ENCODE data around the gene SNUPN. TPM values are rescaled to one million over a fixed set of nuclear protein-coding genes. Genes with fewer than 3 reads are reported as not detected.

Gene SNUPN
- 10 to 100 TPM; 28.4 to 31.0 (median 30.0) TPM for polyA plus RNA-seq (ENCODE audit: insufficient read length in 4 of 4)

DNA sequence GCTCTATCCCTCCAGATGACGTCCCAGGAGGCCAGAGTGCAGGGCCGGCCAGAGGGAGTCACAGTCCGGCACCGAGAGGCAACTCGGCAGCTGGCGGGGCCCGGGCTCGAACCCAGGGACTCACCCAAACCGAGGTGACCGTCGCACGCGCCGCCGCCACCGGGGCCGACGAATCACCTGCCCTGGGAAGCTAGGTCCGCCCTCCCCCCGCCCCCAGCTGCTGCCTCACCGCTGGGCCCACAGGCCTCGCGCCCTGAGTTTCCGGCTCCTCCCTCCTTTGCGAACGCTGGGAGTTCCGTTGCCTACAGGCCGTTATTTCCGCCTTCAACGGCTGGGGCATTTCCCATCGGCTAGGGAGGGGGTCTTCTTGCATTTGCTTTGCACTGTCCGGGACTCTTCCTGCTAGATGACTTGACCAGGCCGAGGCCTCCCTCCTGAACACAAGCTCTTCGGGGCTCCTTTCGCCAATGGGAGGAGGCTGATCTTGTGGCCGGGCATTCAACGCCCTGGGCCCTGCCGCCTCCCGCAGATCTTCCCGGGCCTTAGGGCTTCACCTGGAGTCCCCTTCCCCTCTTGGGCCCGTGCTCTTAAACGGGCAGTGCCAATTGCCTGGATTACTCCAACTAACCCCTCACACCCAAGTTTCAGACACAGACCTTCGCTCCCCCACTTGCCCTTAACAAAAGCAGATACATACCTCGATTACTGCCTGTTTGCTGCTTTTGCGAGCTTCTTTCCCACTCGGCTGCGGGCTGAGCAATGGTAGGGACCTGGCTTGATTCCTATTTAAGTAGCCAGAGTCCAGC lies at the start of gene SNUPN:
SNUPN (minus strand) TSS at position 184 of the 806 bp plus-strand sequence. CDS start 4,674 bp downstream, outside the sequence.
- peak; percentile 85 to 93 (median 91) for DNase-seq (ENCODE audit: low read depth in 4 of 4, low spot score in 3 of 4)

GRCh38 chr15:75674366-75674765 lies 48.8 kb upstream of the SNUPN start:
- DNase-seq (ENCODE audit: low read depth in 4 of 4, low spot score in 3 of 4): no peak

- no peak for DNase-seq (ENCODE audit: low read depth in 4 of 4, low spot score in 3 of 4)
Observed at GRCh38 chr15:75673426-75674235, 48.1 kb upstream of the SNUPN start.

- no peak for DNase-seq (ENCODE audit: low read depth in 4 of 4, low spot score in 3 of 4)
Observed at GRCh38 chr15:75672646-75673425, 47.3 kb upstream of the SNUPN start.

GRCh38 chr15:75671730-75672602 lies 46.4 kb upstream of the SNUPN start:
- DNase-seq (ENCODE audit: low read depth in 4 of 4, low spot score in 3 of 4): no peak

GRCh38 chr15:75669879-75670212 lies 44.3 kb upstream of the SNUPN start:
- DNase-seq (ENCODE audit: low read depth in 4 of 4, low spot score in 3 of 4): no peak

DNA sequence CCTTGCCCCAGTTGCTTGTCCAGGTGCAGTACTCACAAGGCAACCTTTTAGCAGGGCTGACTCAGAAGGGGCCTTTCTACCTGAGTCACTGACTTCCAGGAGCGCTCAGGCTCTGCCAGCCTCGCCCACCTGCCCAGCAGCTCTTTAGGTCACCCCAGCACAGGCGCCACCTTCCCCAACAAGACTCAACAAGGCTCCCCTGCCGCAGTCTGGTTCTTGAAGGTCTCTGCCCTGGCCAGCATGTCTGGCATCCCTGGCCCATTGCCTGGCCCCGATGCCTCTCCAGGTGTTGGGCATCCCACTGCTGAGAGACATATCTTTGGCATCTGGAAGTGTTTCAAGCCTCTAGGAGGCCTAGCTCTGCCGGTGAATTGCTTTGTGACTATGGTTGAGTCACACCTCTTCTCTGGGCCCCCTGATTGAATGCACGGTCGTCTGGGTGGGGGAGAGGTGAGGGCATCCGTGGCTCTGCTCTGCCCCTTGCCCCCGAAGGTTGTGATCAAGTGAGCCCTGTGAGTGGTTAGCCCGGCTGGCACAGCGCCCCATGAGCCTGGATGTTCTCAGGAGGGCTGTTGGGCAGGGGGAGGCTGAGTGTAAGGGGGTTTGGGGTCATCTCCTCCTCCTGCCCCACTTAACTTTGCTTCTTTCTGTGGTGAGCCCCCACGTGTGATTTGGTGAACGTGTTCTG lies 43.8 kb upstream of the SNUPN start:
- no peak for DNase-seq (ENCODE audit: low read depth in 4 of 4, low spot score in 3 of 4)

DNA sequence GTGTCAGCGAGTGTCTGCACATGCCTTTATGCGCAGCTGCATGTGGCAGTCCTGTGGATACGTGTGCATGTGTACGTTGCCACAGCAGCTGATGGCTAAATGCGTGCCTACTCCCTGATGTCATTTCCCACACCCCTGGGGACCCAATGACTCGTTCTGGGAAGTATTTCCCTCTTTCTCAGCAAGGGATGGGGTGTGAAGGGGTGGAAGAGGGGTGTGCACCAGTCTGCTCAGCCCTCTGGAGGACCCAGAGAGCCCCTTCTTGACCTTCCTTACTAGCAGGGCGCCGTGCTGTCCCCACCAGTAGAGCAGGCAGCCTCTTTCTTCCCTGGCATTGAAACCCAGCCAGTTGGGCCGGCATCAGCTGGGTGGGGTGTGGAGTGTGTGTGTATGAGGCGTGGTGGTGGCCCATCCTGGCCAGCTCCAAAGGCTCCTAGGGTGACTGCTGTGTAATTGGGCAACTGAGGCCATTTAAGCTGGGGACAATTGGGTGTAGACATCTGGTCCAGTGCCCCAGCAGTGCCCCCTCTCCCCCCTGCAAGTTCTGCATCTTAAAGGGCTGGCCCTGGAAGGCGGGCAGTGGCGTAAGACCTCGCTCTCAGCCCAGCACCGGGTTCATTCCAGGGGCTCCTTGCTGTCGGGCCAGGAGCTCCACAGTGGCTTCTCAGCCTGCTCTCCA lies 41.4 kb upstream of the SNUPN start:
- DNase-seq (ENCODE audit: low read depth in 4 of 4, low spot score in 3 of 4): no peak

- no peak for DNase-seq (ENCODE audit: low read depth in 4 of 4, low spot score in 3 of 4)
Observed at GRCh38 chr15:75663931-75664421, 38.5 kb upstream of the SNUPN start.

- DNase-seq (ENCODE audit: low read depth in 4 of 4, low spot score in 3 of 4): no peak
Observed at GRCh38 chr15:75662823-75663519, 37.4 kb upstream of the SNUPN start.

DNA sequence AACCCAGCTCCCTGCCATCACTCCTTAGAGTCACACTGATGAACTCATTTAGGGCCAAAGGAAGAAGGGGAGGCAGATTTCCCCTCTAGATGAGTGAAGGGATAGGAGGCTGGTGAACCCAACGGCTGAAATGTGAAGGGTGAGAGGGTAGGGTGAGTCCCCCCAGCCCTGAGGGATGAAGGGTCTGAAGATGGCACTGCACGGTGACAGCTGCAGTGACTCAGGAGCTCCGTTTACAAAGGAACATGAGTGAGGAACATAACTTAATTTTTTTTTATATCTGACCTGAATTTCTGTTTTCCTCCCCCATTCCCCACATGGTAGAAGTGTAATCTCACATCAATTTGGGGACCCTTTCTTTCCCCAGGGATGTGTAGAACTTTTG lies 36.2 kb upstream of the SNUPN start:
- DNase-seq (ENCODE audit: low read depth in 4 of 4, low spot score in 3 of 4): no peak

- no peak for DNase-seq (ENCODE audit: low read depth in 4 of 4, low spot score in 3 of 4)
Observed at GRCh38 chr15:75661100-75661755, 35.7 kb upstream of the SNUPN start.

DNA sequence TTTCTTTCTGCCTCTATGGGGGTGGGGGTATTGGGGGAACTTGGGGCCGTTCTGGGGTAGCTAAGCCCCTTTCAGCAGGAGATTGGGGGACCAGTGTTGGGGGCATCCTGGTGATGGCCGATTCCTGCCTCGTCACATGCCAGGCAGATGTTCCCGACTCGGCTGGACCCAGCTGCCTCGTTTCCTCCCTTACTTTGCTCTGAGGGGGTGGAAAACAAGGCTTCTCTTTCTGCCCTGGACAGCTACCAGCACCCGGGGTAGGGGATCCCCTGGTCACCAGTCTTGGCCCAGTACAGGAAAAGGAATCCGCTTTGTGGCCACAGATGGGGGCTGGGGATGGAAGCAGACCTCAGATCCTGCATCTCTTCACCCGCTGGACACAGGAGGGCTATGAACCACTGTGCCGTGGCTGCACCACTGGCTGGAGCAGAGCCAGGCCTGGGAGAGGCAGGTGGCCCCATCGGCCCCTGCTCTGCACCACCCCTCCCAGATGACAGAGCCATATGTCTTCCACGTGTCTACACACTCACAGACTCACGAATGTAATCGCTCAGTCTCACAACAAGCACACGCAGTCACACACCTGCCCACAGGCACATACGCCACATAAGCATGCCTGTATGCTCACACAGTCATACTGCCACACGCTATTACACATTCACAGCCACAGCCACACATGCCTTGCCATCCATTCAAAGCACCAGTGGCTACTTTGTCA lies 34.6 kb upstream of the SNUPN start:
- no peak for DNase-seq (ENCODE audit: low read depth in 4 of 4, low spot score in 3 of 4)

GRCh38 chr15:75659141-75659771 lies 33.7 kb upstream of the SNUPN start:
- DNase-seq (ENCODE audit: low read depth in 4 of 4, low spot score in 3 of 4): no peak

DNA sequence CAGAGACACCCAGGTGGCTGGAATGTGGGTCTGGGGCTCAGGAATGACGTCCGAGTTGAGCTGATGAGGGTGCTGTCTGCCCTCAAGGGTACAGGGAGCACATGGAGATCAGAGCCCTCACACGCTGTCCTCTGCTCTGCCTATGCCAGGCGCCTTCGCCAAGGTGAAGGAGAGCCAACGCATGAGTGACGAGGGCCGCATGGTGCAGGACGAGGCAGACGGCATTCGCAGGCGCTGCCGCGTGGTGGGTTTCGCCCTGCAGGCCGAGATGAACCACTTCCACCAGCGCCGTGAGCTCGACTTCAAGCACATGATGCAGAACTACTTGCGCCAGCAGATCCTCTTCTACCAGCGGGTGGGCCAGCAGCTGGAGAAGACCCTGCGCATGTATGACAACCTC lies 31.3 kb upstream of the SNUPN start:
- no peak for DNase-seq (ENCODE audit: low read depth in 4 of 4, low spot score in 3 of 4)

DNA sequence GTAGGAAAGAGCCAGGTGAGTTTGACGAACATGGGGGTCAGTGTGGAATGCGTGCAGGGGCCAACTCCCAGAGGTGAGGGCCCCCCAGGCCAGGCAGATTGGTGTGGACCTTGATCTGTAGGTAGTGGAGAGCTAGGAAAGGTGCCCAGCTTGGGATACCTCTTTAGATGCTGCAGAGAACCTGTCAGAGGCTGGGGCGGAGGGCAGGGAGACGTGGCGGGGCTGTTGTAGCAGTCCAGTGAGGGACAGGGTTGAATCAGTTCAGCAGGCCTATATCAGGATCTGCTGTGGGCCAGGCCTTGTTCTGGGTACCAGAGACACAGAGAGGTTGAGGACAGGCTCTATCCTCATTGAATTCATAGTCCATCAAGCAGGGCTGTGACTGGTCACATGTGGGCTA lies 30.8 kb upstream of the SNUPN start:
- DNase-seq (ENCODE audit: low read depth in 4 of 4, low spot score in 3 of 4): no peak

GRCh38 chr15:75655931-75656330 lies 30.4 kb upstream of the SNUPN start:
- DNase-seq (ENCODE audit: low read depth in 4 of 4, low spot score in 3 of 4): no peak

All from right renal pelvis (tissue), 4 donors.